PC-3 (cell line): Measurements from ENCODE around the gene BHLHE40.
"Not testable (repeated sequence)": the region's sequence is repeated elsewhere in the genome, so short reads cannot be mapped to it uniquely, and the experiment has no call there.

Experiments used
- CTCF ChIP-seq: fragments of 300-600 bp; sonication (generic); conservative IDR thresholded peaks from 2 replicates; pipeline ENCODE4 v1.5.1; 2017; ENCODE audit warnings: antibody characterized with exemption, low read depth, mild to moderate bottlenecking, low read length
- EZH2 ChIP-seq: fragments of 300-600 bp; sonication (generic); IDR thresholded peaks from one replicate; pipeline ENCODE4 v1.6.1; 2017; ENCODE audit warnings: antibody characterized with exemption, mild to moderate bottlenecking, low read length; ENCODE audit not compliant: unreplicated experiment
- EZH2phosphoT487 ChIP-seq: fragments of 300-600 bp; sonication (generic); IDR thresholded peaks from 2 replicates; pipeline ENCODE4 v1.6.1; 2018; ENCODE audit warnings: mild to moderate bottlenecking, antibody characterized with exemption, low read length, borderline replicate concordance

GRCh38 chr3:4967683-4968082 lies 11.6 kb upstream of the BHLHE40 start:
- TF ChIP-seq CTCF, EZH2phosphoT487, EZH2: not testable (repeated sequence)
